NT2/D1 (cell line): ENCODE results near the gene CUL3.

ENCODE experiments used
- SUZ12 ChIP-seq: IDR thresholded peaks from 2 replicates; pipeline ENCODE4 v1.6.1; 2011; ENCODE audit not compliant: insufficient read length, insufficient read depth; ENCODE audit errors: extremely low read depth
- YY1 ChIP-seq: IDR thresholded peaks from 2 replicates; pipeline ENCODE4 v1.6.1; 2011; ENCODE audit not compliant: insufficient read length, insufficient read depth
- ZNF274 ChIP-seq: IDR thresholded peaks from 2 replicates; pipeline ENCODE4 v1.6.1; 2011; ENCODE audit warnings: mild to moderate bottlenecking, low read depth, low read length

DNA sequence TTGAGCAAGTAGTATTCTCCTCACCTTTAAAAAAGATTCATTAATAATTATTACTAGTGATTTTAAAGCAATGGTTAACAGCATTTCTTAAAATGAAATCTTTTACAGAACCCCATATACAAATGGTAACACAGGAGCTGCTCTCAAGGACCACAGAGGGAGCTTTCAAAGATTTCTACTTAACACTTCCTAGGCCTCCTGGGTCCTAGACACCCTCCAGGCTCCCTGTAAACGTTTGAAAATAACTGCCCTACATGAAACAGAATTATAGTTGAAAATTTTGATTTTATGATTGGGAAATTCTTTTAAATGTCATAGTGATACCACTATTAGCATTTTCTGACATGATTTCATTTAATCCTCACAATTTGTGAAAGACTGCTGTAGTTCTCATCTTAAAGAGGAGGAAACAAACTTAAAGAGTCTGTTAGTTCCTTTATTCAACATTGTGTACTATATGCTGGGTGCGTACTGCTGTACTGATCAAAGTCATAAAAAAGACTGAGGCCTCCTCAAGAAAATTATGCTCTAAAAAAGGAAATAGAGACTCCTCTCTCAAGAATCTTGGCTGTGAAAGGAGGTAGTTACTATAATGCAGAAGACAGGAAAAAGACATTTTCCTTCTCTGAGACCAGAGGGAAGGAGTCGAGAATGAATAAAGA is 10.6 kb downstream of the CUL3 start:
- TF ChIP-seq YY1 (no peak), ZNF274 (no peak), SUZ12 (no peak)
